ENCODE data around the gene KIF1C. TPM values are rescaled to one million over a fixed set of nuclear protein-coding genes. Genes with fewer than 3 reads are reported as not detected.

Gene KIF1C
- total and polyA plus RNA-seq, 2 experiments from 2014 or later, result 39.8 to 72.7 TPM

DNA sequence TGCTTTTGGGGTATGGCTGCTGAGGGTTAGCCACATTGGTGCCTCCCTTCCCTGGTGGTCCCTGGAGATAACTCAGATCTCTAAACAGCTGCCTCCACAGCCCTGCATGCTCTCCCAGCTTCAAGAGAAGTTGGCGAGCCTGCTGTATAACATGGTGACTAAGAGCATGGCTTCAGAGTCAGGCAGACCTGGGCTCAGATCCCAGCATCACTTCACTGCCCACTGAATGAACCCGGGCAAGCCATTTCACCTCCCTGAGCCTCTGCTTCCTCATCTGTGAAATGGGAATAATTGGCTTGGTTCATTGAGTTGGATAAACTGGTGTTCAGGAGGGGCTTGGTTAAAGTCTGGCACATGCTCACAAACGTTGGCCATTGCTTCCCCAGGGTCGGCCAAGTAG lies 16.6 kb downstream of the KIF1C start:
- H3F3A ChIP-seq (ENCODE audit: insufficient read depth), result 0 out of 2 replicates have a peak, but pooled peaks cover 4% of the 10 kb centered on the region
- H3K27me3 ChIP-seq (replicated peaks; ENCODE audit: insufficient read depth), result no peaks in the 10 kb centered on the region
- no peak overlapping the region for H3K27ac ChIP-seq
- H3K9me3 ChIP-seq (ENCODE audit: low read depth), result no peaks in the 10 kb centered on the region
- H3K4me1 ChIP-seq (ENCODE audit: insufficient read depth), result peaks cover 10% of the 10 kb centered on the region
- no peak overlapping the region for H3K4me3 ChIP-seq
- TF ChIP-seq EZH2phosphoT487 (IDR thresholded peaks at IDR 0.05; ENCODE audit: insufficient read depth, low read depth) (no peak), EZH2 (IDR thresholded peaks at IDR 0.05; ENCODE audit: insufficient read depth, poor library complexity, severe bottlenecking) (no peak)
- no peaks in the 10 kb centered on the region for H3K9me2 ChIP-seq (ENCODE audit: insufficient read depth)
- no peak overlapping the region for H2AFZ ChIP-seq
- no peak overlapping the region for H3K4me2 ChIP-seq (ENCODE audit: unreplicated experiment)
- WGBS, 2 experiments (ENCODE audit: low coverage in 1 of 2, low lambda C conversion rate in 2 of 2, missing lambda C conversion rate in 2 of 2), result 87 to 91% methylated on average over 4 of the region's 4 CpGs
- H3K9ac ChIP-seq, result no peak overlapping the region
- in situ Hi-C loops (cut with MboI), result no loop called here
- H4K20me1 ChIP-seq (ENCODE audit: insufficient read depth), result no peaks in the 10 kb centered on the region
- peaks cover 26% of the 10 kb centered on the region for H3K36me3 ChIP-seq (ENCODE audit: low read depth)
- H3K79me2 ChIP-seq (ENCODE audit: insufficient read depth), result no peaks in the 10 kb centered on the region
- peak; percentile 33 for DNase-seq

DNA sequence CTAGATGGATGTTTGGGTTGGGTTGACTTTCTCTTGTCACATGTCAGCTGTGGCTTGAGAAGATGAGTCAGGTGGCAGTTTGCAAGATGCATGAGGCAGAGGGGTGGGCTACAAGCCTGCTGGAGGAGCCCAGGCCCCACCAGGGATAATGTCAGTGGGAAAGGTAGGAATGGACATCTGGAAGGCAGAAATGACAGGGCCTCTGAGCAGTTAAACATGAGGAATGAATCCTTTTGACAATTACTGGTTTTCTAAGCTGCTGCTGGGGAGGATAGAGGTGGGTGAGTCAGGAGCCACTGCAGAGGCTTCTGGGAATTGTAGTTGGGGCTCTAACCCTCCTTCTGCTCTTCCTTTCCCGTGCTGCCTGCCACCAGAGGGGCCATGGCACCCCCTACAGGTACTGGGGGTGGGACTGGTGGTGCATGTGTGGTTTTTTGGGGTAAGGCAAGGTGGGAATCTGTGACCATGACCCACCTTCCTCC lies 21.8 kb downstream of the KIF1C start:
- no peak overlapping the region for H3K27ac ChIP-seq
- peak; percentile 42 for DNase-seq
- H4K20me1 ChIP-seq (ENCODE audit: insufficient read depth), result no peaks in the 10 kb centered on the region
- in situ Hi-C loops (cut with MboI), result no loop called here
- H3K36me3 ChIP-seq (ENCODE audit: low read depth), result peaks cover 33% of the 10 kb centered on the region
- H3K4me2 ChIP-seq (ENCODE audit: unreplicated experiment), result no peak overlapping the region
- H3K27me3 ChIP-seq (replicated peaks; ENCODE audit: insufficient read depth), result no peaks in the 10 kb centered on the region
- 50 to 67% methylated on average over 1 of the region's 1 CpG for WGBS, 2 experiments (ENCODE audit: low coverage in 1 of 2, low lambda C conversion rate in 2 of 2, missing lambda C conversion rate in 2 of 2)
- H3K9me3 ChIP-seq (ENCODE audit: low read depth), result no peaks in the 10 kb centered on the region
- H3F3A ChIP-seq (ENCODE audit: insufficient read depth), result peaks cover 1% of the 10 kb centered on the region
- H3K9ac ChIP-seq, result no peak overlapping the region
- H3K4me1 ChIP-seq (ENCODE audit: insufficient read depth), result no peaks in the 10 kb centered on the region
- H3K4me3 ChIP-seq, result no peak overlapping the region
- no peaks in the 10 kb centered on the region for H3K79me2 ChIP-seq (ENCODE audit: insufficient read depth)
- H3K9me2 ChIP-seq (ENCODE audit: insufficient read depth), result no peaks in the 10 kb centered on the region
- TF ChIP-seq EZH2 (IDR thresholded peaks at IDR 0.05; ENCODE audit: insufficient read depth, poor library complexity, severe bottlenecking), result no peak
- no peak for TF ChIP-seq EZH2phosphoT487 (IDR thresholded peaks at IDR 0.05; ENCODE audit: insufficient read depth, low read depth)
- no peak overlapping the region for H2AFZ ChIP-seq

GRCh38 chr17:5020502-5021023 lies 22.8 kb downstream of the KIF1C start:
- 84 to 85% methylated on average over 20 of the region's 20 CpGs for WGBS, 2 experiments (ENCODE audit: low coverage in 1 of 2, low lambda C conversion rate in 2 of 2, missing lambda C conversion rate in 2 of 2)
- Histone ChIP-seq H3F3A (ENCODE audit: insufficient read depth) (peaks cover 12% of the 10 kb centered on the region), H3K4me3 (no peak overlapping the region), H3K9me2 (ENCODE audit: insufficient read depth) (no peaks in the 10 kb centered on the region), H3K9me3 (ENCODE audit: low read depth) (no peaks in the 10 kb centered on the region), H3K4me2 (ENCODE audit: unreplicated experiment) (no peak overlapping the region), H3K79me2 (ENCODE audit: insufficient read depth) (no peaks in the 10 kb centered on the region), H3K27me3 (replicated peaks; ENCODE audit: insufficient read depth) (no peaks in the 10 kb centered on the region), H2AFZ (no peak overlapping the region), H3K27ac (no peak overlapping the region), H3K9ac (no peak overlapping the region), H3K36me3 (ENCODE audit: low read depth) (peaks cover 25% of the 10 kb centered on the region; the same call in 1 of the 2 replicates), H3K4me1 (ENCODE audit: insufficient read depth) (no peaks in the 10 kb centered on the region), H4K20me1 (ENCODE audit: insufficient read depth) (no peaks in the 10 kb centered on the region)
- no peak for DNase-seq
- in situ Hi-C loops (cut with MboI), result no loop called here
- TF ChIP-seq EZH2 (IDR thresholded peaks at IDR 0.05; ENCODE audit: insufficient read depth, poor library complexity, severe bottlenecking) (no peak), EZH2phosphoT487 (IDR thresholded peaks at IDR 0.05; ENCODE audit: insufficient read depth, low read depth) (no peak)

DNA sequence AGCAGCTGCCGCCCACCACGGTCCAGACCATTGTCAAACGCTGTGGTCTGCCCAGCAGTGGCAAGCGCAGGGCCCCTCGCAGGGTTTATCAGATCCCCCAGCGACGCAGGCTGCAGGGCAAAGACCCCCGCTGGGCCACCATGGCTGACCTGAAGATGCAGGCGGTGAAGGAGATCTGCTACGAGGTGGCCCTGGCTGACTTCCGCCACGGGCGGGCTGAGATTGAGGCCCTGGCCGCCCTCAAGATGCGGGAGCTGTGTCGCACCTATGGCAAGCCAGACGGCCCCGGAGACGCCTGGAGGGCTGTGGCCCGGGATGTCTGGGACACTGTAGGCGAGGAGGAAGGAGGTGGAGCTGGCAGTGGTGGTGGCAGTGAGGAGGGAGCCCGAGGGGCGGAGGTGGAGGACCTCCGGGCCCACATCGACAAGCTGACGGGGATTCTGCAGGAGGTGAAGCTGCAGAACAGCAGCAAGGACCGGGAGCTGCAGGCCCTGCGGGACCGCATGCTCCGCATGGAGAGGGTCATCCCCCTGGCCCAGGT lies 24.5 kb downstream of the KIF1C start:
- Histone ChIP-seq H2AFZ (no peak overlapping the region), H3K4me2 (ENCODE audit: unreplicated experiment) (no peak overlapping the region), H3K9ac (no peak overlapping the region), H3K4me3 (no peak overlapping the region), H3K4me1 (ENCODE audit: insufficient read depth) (peaks cover 7% of the 10 kb centered on the region; the same call in 1 of the 2 replicates), H3K9me2 (ENCODE audit: insufficient read depth) (no peaks in the 10 kb centered on the region), H3F3A (ENCODE audit: insufficient read depth) (peaks cover 21% of the 10 kb centered on the region), H3K36me3 (ENCODE audit: low read depth) (peaks cover 19% of the 10 kb centered on the region; the same call in 1 of the 2 replicates), H3K9me3 (ENCODE audit: low read depth) (no peaks in the 10 kb centered on the region), H3K79me2 (ENCODE audit: insufficient read depth) (no peaks in the 10 kb centered on the region), H3K27me3 (replicated peaks; ENCODE audit: insufficient read depth) (no peaks in the 10 kb centered on the region), H4K20me1 (ENCODE audit: insufficient read depth) (no peaks in the 10 kb centered on the region), H3K27ac (no peak overlapping the region)
- TF ChIP-seq EZH2phosphoT487 (IDR thresholded peaks at IDR 0.05; ENCODE audit: insufficient read depth, low read depth) (no peak), EZH2 (IDR thresholded peaks at IDR 0.05; ENCODE audit: insufficient read depth, poor library complexity, severe bottlenecking) (no peak)
- in situ Hi-C loops (cut with MboI), result no loop called here
- 87 to 91% methylated on average over 28 to 30 of the region's 30 CpGs for WGBS, 2 experiments (ENCODE audit: low coverage in 1 of 2, low lambda C conversion rate in 2 of 2, missing lambda C conversion rate in 2 of 2)
- DNase-seq, result no peak

Measured in GM23248 (cell line).